HG02938 (cell line): ENCODE data around the gene FBXW4.
A peak's percentile ranks its signal among the peaks of the same experiment; 100 is the strongest.

Experiments used
- ATAC-seq: cut with Tn5 transposase; IDR thresholded peaks from one replicate; pipeline ENCODE4 v1.9.1; 2021; ENCODE audit warnings: mild to moderate bottlenecking, moderate library complexity; ENCODE audit not compliant: unreplicated experiment

FBXW4 gene

DNA sequence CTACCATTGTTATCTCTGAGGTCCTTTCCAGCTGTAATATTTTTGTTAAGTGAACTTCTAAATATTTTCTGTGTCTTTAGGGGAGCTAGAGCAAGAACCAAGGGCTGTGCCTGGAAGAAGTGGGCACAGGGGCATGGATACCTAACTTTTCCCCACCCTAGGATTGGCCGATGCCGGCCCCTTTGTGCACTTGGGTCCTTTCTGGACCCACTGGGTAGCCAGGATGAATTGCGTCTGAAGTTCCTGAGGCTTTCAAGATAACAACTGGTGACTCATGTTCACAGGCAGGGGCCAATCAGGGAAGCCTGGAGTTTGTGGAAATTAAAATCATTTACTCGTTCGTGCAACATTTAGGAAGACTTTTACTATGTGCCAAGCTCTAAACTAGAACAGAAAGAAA, 106.1 kb downstream of the FBXW4 start:
- ATAC-seq, result no peak

DNA sequence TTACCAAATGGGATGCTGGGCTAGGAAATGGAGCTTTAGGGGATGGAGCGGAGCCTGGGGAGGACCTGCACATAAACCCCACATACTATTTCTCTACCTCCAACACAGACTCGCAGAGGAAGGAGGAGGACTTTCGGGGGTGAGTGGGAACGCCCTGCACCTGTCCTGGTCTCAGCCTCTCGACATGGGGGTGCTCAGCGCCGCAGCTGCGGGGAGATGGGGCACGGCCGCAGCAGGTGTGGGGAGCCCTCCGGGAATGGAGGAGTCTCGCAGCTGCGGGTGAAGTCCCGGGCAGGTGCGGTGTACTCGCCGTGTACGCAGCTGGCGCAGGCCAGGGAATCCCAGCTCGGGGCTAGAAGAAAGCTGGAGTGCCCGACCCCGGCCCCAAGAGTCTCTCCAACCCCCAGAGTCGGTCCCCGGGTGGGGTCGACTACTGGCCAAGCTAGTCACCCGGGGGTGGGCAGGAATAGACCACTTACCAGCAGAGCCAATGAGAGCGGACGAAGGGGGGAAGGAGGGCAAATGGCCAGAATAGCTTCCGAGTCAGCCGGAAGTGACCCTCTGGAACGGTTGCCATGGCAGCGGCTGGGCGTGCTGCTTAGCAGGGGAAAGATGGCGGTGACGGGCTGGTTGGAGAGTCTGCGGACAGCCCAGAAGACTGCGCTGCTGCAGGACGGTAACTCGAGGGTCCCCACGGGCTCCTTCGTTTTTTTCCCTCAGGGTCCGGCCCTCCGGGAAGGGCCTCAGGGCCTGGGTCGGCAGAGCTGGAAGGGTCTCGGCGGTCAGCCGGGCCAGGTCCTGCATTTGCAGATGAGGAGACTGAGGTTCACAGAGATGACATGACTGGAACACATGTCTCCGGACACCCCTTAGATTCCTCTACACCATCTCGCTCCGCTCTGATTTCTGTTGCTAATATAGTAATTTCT, 107.0 kb downstream of the FBXW4 start, which contains the start of the genes DPCD and POLL:
DPCD (plus strand) TSS at position 597 of the 929 bp plus-strand sequence; CDS start at position 613, 16 bp downstream.
POLL (minus strand) TSS at position 533 of the 929 bp plus-strand sequence. CDS start 897 bp downstream, outside the sequence.
- peak; percentile 90 for ATAC-seq

- no peak for ATAC-seq
Observed at GRCh38 chr10:101585841-101586240, 109.1 kb downstream of the FBXW4 start.

- ATAC-seq, result no peak
Observed at GRCh38 chr10:101580486-101581399, 114.2 kb downstream of the FBXW4 start.

GRCh38 chr10:101579516-101579870, 115.5 kb downstream of the FBXW4 start:
- no peak for ATAC-seq

DNA sequence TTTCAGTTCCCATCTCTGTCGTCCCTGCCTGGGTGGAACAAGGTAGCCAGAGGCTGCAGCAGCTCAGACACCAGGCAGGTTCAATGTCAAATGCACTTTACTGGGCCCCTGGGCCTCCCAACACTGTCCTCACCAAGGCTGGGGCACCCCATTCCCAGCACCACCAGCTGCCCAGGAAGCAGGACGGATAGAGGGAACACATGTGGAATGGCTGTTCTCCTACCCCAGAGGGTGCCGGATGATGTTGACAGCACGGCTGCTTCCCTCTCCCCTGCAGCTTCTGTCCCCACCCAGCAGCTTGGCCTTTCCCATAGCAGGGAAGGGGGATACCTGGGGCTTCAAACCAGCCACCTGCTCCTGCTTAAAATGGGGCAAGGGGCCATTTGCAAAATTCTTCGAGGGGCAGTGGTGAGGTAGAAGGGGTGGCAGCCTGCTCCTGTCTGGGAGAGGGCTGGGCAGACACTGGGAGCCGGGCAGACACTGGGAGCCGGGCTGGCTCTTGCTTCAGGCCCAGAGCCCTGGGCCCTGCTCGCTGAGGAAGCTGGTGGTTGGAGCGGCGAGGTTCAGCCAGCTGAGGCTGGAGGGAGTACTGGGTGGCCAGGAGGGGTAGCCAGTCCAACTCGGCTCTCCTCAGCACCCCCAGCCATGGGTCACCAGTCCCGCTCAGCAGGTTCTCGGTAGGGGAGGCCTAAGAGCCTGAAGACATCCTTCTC, 116.0 kb downstream of the FBXW4 start:
- no peak for ATAC-seq

GRCh38 chr10:101578192-101578591, 116.8 kb downstream of the FBXW4 start:
- no peak for ATAC-seq

DNA sequence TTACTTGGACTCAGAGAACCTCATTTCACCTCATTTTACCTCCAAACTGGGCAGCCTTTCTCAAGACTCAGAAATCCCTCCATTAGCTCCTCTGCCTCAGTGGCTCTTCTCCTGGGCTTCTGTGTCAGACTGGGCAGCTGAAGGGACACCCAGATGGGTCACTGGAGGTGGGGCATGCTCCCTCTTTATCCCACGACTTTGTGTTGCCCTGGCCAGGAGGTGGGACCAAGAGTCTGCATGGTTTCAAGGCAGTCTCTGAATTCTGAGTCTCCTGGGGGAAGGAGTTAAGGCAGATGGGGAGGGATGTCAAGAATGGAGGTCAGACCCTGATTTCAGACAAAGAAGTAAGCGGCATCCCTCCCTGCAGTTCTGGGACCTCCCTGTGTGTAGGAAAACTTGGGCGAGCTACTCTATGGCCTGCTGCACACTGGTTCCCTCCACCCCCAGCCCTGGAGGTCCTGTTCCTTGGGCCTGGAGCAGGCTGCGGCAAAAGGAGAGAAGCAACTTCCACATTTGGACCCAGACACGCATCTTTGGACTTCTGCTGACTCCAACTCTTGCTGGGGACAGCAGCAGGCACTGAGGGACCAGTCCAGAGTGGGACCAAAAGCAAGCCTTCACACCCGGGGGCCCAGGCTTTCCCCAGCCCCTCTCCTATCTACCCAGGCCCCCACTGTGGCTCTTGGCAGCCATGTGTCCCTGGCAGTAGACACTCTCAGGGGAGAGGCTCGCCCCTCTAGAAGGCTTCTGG, 117.7 kb downstream of the FBXW4 start:
- no peak for ATAC-seq

DNA sequence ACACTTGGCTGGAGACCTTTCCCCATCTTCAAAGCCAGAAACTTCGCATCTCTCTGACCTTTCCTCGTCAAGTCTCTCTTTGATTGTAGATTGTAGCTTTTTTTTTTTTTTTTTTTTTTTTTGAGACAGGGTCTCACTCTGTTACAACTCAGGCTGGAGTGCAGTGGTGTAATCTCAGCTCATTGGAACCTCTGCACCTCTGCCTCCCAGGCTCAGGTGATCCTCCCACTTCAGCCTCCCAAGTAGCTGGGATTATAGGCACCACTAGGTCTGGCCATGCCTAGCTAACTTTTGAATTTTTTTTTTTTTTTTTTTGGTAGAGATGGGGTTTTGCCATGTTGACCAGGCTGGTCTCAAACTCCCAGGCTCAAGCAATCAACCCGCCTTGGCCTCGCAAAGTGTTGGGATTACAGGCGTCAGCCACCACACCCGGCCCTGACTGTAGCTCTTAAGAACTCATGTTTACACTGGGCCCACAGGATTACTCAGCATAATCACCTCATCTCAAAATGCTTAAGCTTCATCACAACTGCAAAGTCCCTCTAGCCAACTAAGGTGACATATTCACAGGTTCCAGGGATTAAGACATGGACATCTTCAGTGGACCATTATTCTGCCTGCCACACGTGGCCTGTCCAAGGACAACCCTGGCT, 118.6 kb downstream of the FBXW4 start:
- ATAC-seq, result no peak

DNA sequence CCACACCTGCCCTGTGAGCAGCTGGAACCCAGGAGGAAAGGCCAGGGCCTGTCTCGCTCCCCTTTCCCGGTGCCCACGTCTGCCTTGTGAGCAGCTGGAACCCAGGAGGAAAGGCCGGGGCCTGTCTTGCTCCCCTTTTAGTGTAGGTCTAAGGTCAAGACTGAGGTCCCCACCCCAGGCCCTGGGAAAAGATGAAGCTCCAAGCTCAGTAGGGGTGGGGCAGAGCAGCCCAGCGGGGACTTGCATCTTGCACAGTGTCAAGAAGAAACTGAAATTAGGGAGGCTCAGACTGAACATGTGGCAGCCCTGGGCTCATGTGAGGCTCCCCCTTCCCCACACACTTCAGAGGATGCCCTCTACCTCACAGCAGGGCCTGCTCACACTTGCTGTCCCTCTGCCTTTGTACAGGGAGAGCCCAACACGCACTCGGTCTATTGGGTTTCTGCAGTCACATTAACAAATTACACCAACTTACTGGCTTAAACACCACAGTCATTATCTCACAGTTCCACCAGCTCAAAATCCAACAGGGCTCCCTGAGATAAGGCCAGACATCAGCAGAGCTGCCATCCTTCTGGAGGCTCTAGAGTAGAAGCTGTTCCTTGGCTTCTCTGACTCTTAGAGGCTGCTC, 119.3 kb downstream of the FBXW4 start:
- no peak for ATAC-seq

- no peak for ATAC-seq
Observed at GRCh38 chr10:101575091-101575490, 119.9 kb downstream of the FBXW4 start.

- ATAC-seq, result no peak
Observed at GRCh38 chr10:101573885-101574753, 120.9 kb downstream of the FBXW4 start.

GRCh38 chr10:101572785-101573184, 122.2 kb downstream of the FBXW4 start:
- no peak for ATAC-seq

- ATAC-seq, result no peak
Observed at GRCh38 chr10:101572126-101572525, 122.8 kb downstream of the FBXW4 start.

- ATAC-seq, result no peak
Observed at GRCh38 chr10:101571271-101571925, 123.6 kb downstream of the FBXW4 start.

DNA sequence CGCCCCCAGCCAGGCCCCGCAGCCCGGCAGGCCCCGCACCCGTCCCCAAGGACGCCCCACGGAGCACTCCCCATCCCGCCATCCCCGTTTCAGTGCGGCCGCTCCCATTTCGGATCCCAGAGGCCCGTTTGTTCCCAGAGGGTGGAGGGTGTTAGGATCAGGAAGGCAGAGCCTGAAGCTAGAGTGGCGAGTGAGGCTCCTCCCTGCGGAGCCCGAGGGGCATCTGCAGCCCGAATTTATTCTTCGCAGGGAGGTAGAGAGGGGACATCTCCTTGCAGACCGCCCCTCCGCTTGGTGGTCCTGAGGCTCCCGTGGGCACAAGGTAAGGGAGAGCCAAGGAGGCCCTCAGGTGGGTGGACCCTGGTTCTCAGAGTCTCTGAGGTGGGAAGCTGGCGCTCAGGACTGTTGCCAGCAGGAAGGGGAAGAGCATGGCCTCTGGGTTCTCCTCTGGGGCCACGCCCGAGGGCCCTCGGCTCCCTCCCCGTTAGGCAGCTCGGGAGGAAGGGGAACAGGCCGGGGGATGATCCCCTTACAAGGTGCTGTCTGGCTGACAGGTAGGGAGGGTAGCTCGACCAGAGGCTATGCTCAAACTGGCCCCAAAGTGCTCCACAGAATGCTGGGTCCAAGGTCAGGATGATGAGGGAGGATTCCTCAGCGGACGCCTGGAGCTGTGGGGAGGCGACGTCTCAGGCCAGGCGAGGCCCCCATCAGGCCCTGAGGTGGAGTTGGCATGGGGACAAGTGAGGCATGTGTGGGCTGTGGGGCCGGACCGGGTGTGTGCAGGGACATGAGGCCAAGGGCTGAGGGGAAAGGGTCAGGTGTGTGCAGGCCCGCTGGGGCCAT, 124.3 kb downstream of the FBXW4 start:
- peak; percentile 10 for ATAC-seq
